HEK293T (cell line): ENCODE measurements around the gene IL1R2.

ENCODE experiments used
- CTCF ChIA-PET: fragments of 350-600 bp; formaldehyde crosslinking; extraction: SDS; loops from one replicate; lab custom pipeline; 2021; ENCODE audit warnings: antibody characterized with exemption, inconsistent platforms; lab: Yijun Ruan, JAX
- POLR2A ChIA-PET: fragments of 350-600 bp; formaldehyde crosslinking; extraction: SDS; loops from one replicate; lab custom pipeline; 2020; ENCODE audit warnings: antibody characterized with exemption, inconsistent platforms; lab: Yijun Ruan, JAX
- DNase-seq: peaks from one replicate; pipeline ENCODE4 v3.0.0; 2012; ENCODE audit warnings: mixed read lengths; ENCODE audit errors: extremely low spot score
- ARNT ChIP-seq: fragments of 450-650 bp; IDR thresholded peaks from 2 replicates; pipeline ENCODE4 v1.6.1; 2017; ENCODE audit warnings: mild to moderate bottlenecking
- BHLHE40 ChIP-seq: fragments of 450-650 bp; IDR thresholded peaks from 2 replicates; pipeline ENCODE4 v1.6.1; 2016; ENCODE audit warnings: mild to moderate bottlenecking, moderate library complexity, borderline replicate concordance
- CTBP1 ChIP-seq: fragments of 450-650 bp; IDR thresholded peaks from 2 replicates; pipeline ENCODE4 v1.6.1; 2016; ENCODE audit warnings: borderline replicate concordance
- ELF4 ChIP-seq: fragments of 450-650 bp; IDR thresholded peaks from 2 replicates; pipeline ENCODE4 v1.6.1; 2017; ENCODE audit warnings: antibody characterized with exemption
- FOXA1 ChIP-seq: fragments of 450-650 bp; IDR thresholded peaks from 2 replicates; pipeline ENCODE4 v1.6.1; 2016; ENCODE audit warnings: mild to moderate bottlenecking
- FOXK2 ChIP-seq: fragments of 450-650 bp; IDR thresholded peaks from 2 replicates; pipeline ENCODE4 v1.6.1; 2016; ENCODE audit warnings: mild to moderate bottlenecking
- FOXM1 ChIP-seq: fragments of 450-650 bp; IDR thresholded peaks from 2 replicates; pipeline ENCODE4 v1.6.1; 2017; ENCODE audit warnings: mild to moderate bottlenecking, borderline replicate concordance
- HDGF ChIP-seq: fragments of 450-650 bp; IDR thresholded peaks from 2 replicates; pipeline ENCODE4 v1.6.1; 2017; ENCODE audit warnings: antibody characterized with exemption, borderline replicate concordance
- L3MBTL2 ChIP-seq: fragments of 450-650 bp; conservative IDR thresholded peaks from 2 replicates; pipeline ENCODE4 v1.6.1; 2016; ENCODE audit warnings: mild to moderate bottlenecking
- LEF1 ChIP-seq: fragments of 450-650 bp; IDR thresholded peaks from 2 replicates; pipeline ENCODE4 v1.6.1; 2017; ENCODE audit warnings: mild to moderate bottlenecking, borderline replicate concordance
- NFRKB ChIP-seq: fragments of 450-650 bp; IDR thresholded peaks from 2 replicates; pipeline ENCODE4 v1.6.1; 2016; ENCODE audit warnings: mild to moderate bottlenecking, moderate library complexity
- SP1 ChIP-seq: fragments of 450-650 bp; IDR thresholded peaks from 2 replicates; pipeline ENCODE4 v1.6.1; 2017
- SUZ12 ChIP-seq: fragments of 450-650 bp; IDR thresholded peaks from 2 replicates; pipeline ENCODE4 v1.6.1; 2016; ENCODE audit warnings: mild to moderate bottlenecking
- TARDBP ChIP-seq: fragments of 450-650 bp; IDR thresholded peaks from 2 replicates; pipeline ENCODE4 v1.6.1; 2016
- ZNF384 ChIP-seq: fragments of 450-650 bp; IDR thresholded peaks from 2 replicates; pipeline ENCODE4 v1.6.1; 2016
- TF ChIP-seq, protein P1 (sequence below): fragments of 450-650 bp; IDR thresholded peaks from 2 replicates; pipeline ENCODE4 v1.6.1; 2016

Gene IL1R2

DNA sequence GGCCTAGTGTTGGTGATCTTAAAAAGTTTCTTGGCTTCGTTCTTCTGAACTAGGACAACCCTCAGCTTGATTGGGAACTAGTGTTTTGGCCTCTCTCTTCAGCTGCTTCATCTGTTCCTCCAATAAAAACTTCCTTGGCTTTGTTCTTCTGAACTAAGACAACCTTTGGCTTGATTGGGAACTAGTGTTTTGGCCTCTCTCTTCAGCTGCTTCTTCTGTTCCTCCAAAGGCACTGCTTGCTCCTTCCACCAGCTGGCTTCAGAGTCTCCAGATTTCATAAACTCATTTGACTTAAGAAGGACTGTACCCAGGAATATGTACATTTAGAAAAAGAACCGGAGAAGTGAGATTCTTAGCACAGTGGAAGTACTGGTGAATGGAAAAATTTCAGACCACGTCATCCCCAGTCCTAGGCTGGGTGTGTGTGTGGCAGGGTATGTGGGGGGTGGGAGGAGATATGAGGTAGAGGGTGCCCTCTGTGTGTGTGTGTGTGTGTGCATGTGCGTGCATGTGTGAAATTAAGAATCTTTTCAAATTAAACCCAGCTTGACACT, 20.4 kb downstream of the IL1R2 start:
- TF ChIP-seq, protein P1, sequence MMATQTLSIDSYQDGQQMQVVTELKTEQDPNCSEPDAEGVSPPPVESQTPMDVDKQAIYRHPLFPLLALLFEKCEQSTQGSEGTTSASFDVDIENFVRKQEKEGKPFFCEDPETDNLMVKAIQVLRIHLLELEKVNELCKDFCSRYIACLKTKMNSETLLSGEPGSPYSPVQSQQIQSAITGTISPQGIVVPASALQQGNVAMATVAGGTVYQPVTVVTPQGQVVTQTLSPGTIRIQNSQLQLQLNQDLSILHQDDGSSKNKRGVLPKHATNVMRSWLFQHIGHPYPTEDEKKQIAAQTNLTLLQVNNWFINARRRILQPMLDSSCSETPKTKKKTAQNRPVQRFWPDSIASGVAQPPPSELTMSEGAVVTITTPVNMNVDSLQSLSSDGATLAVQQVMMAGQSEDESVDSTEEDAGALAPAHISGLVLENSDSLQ, result no peak
- ChIA-PET POLR2A (no interaction called here), CTCF (interaction anchor here (1.2 to 1.4 kb wide), 2 partner anchors 8 to 431 kb away, joined by 3 to 6 read pairs; no protein-coding TSS in a partner anchor)
- DNase-seq, result no peak

DNA sequence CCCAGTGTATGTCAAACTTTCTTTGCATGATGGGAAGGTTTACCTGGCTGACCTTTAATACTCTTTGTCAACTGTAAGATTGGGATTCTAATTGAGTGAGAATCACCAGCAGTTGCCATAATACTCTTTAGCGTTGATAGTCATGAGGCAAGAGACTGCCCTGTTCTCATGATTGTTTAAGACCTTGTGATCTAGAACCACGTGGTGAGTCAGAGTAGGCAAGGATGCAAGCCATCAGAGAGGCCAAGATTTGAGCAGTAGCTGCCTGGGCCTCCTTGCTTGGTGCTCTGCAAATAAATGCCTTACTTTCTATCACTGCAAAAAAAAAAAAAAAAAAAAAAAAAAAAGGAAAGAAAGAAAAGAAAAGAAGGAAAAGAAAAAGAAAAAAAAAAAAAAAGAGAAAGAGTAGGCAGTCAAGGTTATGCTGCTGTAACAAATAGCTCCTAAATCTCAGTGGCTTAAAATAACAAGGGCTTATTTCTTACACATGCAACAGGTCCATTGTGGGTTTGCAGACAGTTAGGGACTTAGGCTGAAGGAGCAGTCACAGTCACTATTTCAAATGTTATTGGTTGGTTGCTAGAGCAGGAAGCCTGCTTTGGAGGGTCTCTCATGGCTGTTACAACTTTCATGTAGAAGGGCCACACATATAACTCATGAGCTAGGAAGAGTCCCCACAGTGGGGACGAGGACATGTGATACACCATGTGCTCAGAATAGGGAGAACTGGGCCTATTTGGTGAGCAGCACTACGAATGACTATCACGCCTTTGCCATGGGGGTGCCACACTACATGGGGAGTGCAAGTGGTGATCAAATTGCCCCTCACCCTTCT, 21.7 kb downstream of the IL1R2 start:
- no peak for TF ChIP-seq L3MBTL2
- TF ChIP-seq HDGF, result no peak
- TF ChIP-seq SUZ12, result no peak
- TF ChIP-seq SP1, result no peak
- no peak for TF ChIP-seq ZNF384
- no peak for TF ChIP-seq ELF4
- no peak for TF ChIP-seq ARNT
- TF ChIP-seq TARDBP, result no peak
- TF ChIP-seq FOXK2, result no peak
- TF ChIP-seq FOXM1, result no peak
- TF ChIP-seq NFRKB, result no peak
- no peak for TF ChIP-seq CTBP1
- TF ChIP-seq LEF1, result no peak
- TF ChIP-seq FOXA1, result no peak
- no peak for TF ChIP-seq BHLHE40
- TF ChIP-seq, protein P1, result no peak
- no peak for DNase-seq
- POLR2A ChIA-PET, result no interaction called here
- CTCF ChIA-PET, result interaction anchor here (1.2 to 1.5 kb wide), 2 partner anchors 7 to 430 kb away, joined by 3 to 6 read pairs; no protein-coding TSS in a partner anchor

DNA sequence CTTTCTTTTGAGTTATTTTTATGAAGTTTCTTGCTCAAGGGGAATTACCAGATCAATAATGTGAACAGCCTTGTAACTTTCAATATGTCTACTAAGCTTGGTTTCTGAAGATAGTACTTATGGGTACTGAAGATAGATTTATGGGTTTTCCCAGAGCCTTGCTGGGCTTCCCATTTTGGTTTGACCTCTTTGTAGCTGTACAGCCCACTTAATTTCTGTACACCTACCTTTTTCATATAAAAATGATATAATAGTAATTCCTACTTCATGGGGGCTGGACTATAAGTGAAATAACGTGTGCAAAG, 22.2 kb downstream of the IL1R2 start:
- CTCF ChIA-PET, result interaction anchor here (1.5 kb wide), 1 partner anchor 8 kb away, joined by 6 read pairs; no protein-coding TSS in a partner anchor

GRCh38 chr2:102015399-102015798, 23.6 kb downstream of the IL1R2 start:
- TF ChIP-seq SUZ12, result no peak
- no peak for TF ChIP-seq FOXK2
- TF ChIP-seq HDGF, result no peak
- no peak for TF ChIP-seq FOXM1
- TF ChIP-seq FOXA1, result no peak
- no peak for TF ChIP-seq ELF4
- TF ChIP-seq, protein P1, result no peak
- no peak for TF ChIP-seq L3MBTL2
- TF ChIP-seq SP1, result no peak
- no peak for TF ChIP-seq BHLHE40
- no peak for TF ChIP-seq LEF1
- no peak for TF ChIP-seq ZNF384
- TF ChIP-seq NFRKB, result no peak
- no peak for TF ChIP-seq ARNT
- TF ChIP-seq CTBP1, result no peak
- TF ChIP-seq TARDBP, result no peak
- ChIA-PET POLR2A (no interaction called here), CTCF (interaction anchor here (0.6 to 2.3 kb wide), 2 partner anchors 100 to 225 kb away, joined by 3 to 10 read pairs; no protein-coding TSS in a partner anchor)
- no peak for DNase-seq

More for the DNA sequence above, 22.2 kb downstream of the IL1R2 start:
- POLR2A ChIA-PET, result no interaction called here
- no peak for DNase-seq
- TF ChIP-seq CTBP1 (no peak), L3MBTL2 (no peak), HDGF (no peak), FOXA1 (no peak), FOXM1 (no peak), TARDBP (no peak), NFRKB (no peak), LEF1 (no peak), SP1 (no peak), BHLHE40 (no peak), ZNF384 (no peak), SUZ12 (no peak)

DNA sequence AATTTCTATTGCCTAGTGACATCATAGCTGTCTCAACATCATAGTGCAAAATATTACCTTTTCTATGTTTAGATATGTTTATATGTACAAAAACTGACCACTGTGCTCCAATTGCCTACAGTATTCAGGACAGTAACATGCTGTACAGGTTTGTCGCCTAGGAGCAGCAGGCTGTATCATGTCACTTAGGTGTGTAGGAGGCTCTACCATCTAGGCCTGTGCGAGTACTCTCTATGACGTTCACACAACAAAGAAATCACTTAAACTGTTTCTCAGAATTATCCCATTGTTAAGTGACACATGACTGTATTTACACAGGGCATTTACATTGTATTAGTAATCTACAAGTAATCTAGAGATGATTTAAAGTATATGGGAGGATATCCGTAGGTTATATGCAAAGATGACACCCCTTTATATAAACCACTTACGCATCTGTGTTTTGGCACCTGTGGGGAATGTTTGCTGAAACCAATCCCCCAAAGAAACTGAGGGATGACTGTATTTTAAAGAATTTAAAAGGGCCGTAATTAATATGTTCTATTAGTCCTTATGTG, 24.7 kb downstream of the IL1R2 start:
- DNase-seq, result no peak
- POLR2A ChIA-PET, result no interaction called here
- CTCF ChIA-PET, result interaction anchor here (2.3 kb wide), 1 partner anchor 224 kb away, joined by 10 read pairs; no protein-coding TSS in a partner anchor
- TF ChIP-seq HDGF, result no peak
- TF ChIP-seq ARNT, result no peak
- no peak for TF ChIP-seq ZNF384
- no peak for TF ChIP-seq NFRKB
- TF ChIP-seq LEF1, result no peak
